HG03064 (cell line): Measurements from ENCODE around the gene RNF32.

Source experiments
- ATAC-seq: cut with Tn5 transposase; IDR thresholded peaks from one replicate; pipeline ENCODE4 v1.9.1; 2021; ENCODE audit warnings: low read depth; ENCODE audit not compliant: unreplicated experiment

RNF32 gene

GRCh38 chr7:156725936-156726335 lies 85.4 kb downstream of the RNF32 start:
- no peak for ATAC-seq
